DMS53 treated with DMSO at 0.1 percent for 48 hours (cell line): ENCODE measurements around the gene SLC44A1.

Experiments used
- DNase-seq: peaks from one replicate; lab custom pipeline; 2025; ENCODE audit not compliant: unreplicated experiment; lab: John Stamatoyannopoulos, UW

The SLC44A1 gene

DNA sequence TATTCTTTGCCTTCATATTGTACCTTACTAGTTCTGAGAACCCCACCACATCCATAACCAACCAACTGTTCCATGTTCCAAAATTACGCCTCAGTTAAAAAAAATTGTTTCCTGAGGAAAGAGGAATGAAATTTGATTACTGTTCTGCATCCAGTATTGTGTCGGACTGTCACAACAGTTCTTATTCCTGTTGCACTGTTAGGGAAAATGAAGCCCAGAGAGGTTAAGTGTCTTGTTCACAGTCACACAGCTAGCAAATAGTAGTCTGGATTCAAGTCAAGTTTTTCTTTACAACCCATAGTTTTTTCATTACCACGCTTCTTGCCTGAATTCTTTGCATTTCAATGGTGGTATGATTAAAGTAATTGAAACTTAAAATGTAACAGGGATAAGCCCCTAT is 207.7 kb downstream of the SLC44A1 start:
- DNase-seq, result no peak

DNA sequence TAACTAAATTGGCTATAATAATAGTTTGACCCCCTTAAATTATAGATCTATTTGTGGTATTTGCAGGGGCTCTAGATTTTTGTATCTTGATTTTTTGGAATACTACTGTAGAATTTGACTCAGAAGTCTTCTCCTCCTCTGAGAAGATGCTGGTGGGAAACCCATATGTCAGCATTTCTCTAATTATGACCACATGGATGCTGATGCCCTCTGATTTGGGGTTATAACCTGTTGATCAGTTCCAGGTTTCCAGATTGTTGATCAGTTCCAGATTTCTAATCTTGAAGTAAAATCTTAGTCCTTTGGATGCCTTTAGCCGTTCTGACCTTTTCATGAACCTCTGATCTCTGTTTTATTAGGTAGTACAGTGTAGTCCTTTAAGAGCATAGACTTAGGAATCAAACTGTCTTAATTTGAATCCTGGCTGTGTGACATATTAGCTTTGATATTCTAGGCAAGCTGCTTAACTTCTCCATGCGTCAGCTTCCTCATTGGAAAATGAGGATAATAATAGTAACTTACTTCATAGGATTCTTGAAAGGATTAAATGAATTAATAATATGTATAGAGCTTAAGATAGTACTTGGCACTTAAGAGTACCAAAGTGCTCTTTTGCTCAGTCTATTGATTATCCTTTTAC is 211.5 kb downstream of the SLC44A1 start:
- no peak for DNase-seq

DNA sequence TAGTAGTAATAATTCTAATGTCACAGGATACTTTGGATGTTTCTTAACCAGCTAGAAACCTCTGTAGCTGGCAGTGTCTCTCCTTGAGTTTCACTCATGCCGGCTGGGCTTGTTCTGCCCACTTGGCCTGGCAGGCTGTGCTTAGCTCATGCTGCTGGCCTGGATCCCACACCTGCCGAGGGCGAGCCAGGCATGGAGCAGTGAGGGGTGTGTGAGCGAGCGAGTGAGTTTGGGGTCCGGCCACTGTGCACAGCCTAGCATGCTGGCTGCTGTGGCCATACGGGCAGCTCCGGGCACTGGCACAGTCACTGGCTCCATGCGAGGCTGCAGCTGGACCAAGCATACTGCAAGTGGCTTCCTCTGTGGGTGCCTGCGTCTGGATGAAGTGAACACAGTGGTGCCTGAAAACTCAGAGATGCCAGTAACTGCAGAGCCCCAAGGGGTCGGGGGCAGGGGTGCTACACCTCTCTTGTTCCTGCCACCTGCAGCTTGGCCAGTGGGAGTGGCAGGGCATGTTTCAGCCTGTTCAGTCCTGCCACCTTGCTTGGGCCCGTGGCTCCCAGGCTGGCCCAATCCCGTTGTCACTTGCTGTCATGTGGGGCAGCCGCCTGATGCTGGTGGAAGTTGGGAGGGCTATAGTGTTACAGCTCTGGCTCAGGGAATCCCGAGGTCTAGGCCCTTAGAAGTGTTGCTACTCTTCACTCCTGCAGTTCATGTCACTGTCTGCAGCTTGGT is 213.3 kb downstream of the SLC44A1 start:
- DNase-seq, result no peak

DNA sequence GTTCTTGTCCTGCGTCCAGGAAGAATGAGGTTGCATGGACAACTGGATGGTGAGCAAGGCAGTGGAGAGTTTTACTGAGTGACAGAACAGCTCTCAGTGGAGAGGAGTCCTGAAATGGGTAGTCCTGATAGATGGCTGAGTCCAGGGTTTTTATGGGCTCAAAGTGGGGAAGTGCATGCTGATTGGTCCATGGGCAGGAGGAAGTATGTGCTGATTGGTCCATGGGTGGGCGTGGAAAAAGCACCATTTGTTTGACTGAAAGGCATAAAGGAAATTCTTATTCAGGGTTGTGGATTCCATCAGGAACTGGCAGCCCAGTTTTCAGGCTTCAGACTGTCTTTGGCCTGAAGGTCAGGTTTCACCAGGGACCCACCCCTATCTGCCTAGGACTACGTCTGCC is 214.0 kb downstream of the SLC44A1 start:
- no peak for DNase-seq

DNA sequence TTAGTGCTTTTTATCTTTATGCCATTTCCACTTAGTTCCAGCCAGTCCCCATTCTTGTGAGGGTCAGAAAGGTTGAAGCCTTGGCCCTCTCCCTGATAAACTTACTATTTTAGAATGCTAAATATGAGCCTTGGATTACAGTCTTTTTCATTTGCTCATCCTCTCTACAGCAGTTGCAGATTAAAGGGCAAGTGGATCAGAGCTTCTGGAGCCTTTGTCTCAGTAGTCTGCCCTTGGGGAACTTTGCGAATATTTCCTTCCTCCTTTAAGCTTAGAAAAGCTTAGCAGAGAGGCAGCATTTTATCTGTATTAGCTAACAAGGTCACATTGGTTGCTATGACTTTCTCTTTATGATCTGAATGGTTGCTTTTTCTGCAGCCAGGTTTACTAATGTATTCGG is 214.9 kb downstream of the SLC44A1 start:
- DNase-seq, result no peak

DNA sequence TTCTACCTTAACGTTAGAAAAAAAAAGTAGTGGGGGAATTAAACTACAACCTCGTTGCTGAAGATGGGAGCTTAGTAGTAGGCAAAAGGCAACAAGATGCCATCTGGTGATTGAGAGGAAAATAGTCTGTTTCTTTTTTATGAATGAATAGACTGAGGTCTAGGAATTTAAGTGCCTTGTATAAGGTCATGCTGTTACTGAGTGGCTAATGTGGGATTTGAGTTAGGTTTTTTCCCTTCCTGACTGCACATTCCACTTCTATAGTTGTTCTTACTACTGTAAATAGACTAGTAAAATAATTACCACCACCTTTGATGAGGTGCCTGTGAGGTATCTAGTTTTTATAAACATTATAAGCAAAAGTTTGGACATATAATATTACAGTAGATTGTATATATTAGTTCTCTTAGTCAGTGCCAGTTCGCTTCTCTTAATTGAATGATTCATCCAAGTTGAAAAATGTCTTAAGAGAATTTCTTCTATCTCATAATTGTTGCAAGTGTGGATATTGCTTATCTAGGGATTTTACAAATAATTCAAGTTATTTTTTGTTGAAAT is 222.5 kb downstream of the SLC44A1 start:
- DNase-seq, result no peak

DNA sequence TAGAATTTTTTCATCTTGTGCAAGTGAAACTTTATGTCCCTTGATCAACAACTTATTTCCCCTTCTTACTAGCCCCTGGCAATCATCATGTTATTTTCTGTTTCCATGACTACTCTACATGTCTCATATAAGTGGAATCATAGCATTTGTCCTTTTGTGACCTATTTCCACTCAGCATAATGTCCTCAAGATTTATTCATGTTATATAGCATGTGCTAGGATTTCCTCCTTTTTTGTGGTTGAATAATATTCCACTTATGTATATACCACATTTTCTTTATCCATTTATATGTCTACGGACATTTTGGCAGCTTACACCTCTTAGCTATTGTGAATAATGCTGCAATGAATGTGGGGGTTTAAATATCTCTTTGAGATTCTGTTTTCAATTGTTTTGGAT is 224.4 kb downstream of the SLC44A1 start:
- no peak for DNase-seq

DNA sequence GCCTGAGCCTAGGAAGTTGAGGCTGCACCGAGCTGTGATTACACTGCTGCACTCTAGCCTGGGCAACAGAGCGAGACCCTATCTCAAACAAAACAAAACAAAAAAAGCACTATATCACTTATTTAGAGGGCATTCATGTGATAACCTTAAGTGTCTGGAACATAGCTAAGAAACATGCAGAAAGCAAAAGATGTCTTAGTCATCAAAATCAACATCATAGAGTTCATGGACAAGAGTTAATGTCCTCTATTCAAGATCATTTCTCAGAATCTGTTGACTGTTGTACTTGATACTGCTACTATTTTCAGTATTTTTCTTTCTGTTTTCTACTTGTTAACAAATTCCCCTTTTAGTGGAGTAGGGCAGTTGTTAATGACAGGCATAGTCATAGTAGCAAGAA is 228.8 kb downstream of the SLC44A1 start:
- no peak for DNase-seq

DNA sequence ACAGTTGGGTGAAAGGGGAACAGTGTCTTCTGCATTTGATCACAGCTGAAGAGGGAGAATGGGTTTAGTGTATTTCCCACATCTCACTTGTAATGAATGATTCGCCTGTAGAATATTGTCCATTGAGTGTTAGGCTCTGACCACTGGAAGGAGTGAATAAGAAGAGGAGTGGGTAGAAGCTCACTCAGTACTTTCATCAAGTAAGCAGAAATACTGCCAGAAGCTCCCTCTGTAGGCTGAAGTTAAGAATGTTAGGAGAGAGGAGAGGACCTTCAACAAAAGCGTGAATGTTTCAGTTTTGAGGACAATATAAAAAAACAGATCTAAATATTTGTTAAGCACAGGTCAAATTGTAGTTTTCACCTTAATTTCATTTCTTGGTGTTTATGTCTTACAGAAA is 230.9 kb downstream of the SLC44A1 start:
- DNase-seq, result no peak

DNA sequence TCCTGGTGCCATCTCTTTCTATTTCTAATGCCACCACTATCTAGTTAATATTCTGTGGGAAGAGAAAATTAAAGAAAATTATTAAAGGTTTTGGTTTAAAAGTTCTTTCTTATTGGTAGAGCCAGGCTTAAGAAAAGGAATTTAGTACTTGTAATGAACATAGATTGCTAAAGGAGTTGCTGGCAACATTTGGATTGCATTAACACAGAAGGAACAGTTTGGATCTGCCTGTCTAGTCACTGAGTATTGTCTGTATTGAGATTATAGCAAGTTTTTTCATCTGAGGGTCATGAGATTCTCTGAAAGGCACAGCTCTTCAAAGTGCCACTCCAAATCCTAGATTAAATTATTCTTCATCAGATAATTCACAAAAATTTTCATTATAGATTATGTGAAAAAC is 235.4 kb downstream of the SLC44A1 start:
- DNase-seq, result no peak

DNA sequence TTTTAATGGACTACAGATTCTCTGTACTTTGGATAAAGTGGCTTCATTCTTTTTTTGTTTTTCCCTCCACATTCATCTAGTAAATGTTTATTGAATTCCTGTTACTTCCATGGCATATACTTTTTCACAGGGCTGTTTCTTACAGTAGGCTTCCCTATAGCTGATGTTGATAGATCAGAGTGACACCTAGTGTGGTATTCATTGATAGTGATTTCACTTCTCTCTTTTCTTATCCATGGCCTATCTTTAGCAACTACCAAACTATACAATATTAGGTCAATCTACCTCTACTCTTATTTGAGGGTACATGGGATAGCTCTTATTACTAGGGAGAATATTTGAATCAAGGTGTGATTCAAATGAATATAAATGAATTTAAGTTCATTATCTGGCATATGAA is 239.2 kb downstream of the SLC44A1 start:
- DNase-seq, result no peak

DNA sequence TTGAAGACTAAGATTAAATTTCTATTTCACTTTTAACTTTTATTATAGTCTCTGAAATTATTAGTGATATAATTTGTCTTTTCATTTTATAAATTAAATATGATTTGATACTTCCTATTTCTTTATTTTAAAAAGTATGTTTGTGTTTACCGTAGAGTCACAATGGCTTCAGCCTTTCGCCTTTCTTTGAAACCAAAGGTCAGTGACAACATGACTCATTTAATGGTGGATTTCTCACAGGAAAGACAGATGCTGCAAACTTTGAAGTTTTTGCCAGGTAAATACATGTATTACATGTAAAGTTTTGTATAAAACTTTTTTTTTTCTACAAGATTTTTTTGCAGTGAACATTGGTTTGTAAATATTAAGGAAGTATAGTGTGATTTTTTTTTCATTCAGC is 239.8 kb downstream of the SLC44A1 start:
- DNase-seq, result no peak

DNA sequence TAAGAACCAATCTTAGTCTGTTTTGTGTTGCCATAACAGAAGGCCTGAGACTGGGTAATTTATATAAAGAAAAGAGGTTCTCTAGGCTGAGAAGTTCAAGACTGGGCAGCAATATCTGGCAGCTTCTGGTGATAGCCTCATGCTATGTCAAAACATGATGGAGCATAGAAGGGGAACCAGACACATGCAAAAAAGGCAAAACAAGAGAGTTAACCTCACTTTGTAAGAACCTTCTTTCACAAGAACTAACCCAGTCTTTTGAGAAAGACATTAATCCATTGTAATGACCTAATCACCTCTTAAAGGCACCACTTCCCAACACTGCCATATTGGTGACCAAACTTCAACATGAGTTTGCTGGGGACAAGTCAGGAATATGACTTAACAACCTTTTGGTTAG is 240.7 kb downstream of the SLC44A1 start:
- DNase-seq, result no peak
